HG03097 (cell line): ENCODE measurements around the gene GNB1L.

Source experiments
- ATAC-seq: cut with Tn5 transposase; IDR thresholded peaks from one replicate; pipeline ENCODE4 v1.9.1; 2021; ENCODE audit not compliant: unreplicated experiment, low FRiP score

GNB1L gene

GRCh38 chr22:19826619-19826950 lies 28.1 kb downstream of the GNB1L start:
- ATAC-seq, result no peak

DNA sequence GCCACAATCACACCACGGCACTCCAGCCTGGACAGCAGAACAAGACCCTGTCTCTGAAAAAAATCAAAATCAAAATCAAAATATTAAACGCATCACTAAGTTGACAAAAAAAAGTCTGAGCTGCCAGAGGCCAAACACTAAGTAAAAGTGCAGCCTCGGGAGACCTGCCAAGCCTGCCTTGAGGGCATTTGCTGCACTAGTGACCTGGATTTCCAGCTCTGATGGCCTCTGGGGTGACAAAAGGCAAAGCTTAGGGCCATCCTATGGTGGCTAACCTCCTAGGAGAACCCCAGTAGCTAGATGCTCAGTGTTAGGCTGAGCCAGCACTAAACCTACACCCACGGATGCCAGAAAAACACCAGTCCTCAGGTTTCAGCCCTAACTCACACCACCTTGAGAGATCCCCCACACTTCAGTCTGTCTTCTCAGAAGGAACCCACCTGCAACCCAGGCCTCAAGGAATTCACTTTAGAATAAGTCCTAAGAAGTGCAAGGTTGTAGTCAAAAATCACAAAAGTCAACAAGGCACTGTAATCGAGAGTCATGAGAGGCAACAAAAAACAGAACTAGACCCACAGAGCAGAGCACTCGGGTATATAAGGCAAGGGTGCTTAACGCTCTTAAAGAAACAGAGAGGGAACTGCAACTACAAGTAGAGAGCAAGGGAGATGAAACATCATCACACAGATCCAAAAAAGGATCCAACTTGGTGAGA lies 28.6 kb downstream of the GNB1L start:
- no peak for ATAC-seq

DNA sequence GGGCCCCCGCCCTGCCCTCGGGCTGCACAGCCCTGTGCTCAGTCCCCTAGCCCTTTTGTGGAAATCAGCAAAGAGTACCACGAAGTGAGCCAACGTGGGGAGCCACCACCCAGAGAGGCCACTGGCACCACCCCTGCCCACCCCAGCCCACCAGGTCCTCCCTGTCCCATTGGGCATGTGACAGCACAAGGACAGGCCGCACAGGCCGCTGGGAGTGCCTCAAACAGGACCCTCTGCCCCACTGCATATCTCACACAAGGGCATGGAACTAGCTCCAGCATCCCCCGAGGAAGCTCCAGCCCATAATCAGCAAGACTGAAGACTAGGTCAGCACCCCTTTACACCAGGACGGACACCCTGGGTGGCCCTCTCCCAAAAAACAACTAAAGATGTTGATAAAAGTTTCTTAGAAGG lies 29.7 kb downstream of the GNB1L start:
- ATAC-seq, result no peak

- ATAC-seq, result no peak
These were observed 30.3 kb downstream of the GNB1L start for GRCh38 chr22:19824212-19824925.

DNA sequence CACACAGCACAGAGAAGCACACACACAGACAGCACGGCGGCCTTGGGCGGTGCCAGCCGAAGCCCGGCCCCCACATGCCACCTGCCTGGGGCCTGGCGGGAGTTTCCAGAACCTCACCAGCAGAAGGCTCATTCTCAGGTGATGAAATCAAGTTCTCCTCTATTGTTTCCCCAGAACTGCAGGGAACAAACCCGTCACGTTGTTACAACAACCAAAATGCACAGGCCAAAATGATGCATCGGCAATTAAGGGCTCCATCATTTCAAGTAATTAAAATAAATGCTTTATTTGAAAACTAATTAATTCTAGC lies 30.8 kb downstream of the GNB1L start:
- no peak for ATAC-seq

GRCh38 chr22:19823191-19823901 lies 31.3 kb downstream of the GNB1L start:
- no peak for ATAC-seq

DNA sequence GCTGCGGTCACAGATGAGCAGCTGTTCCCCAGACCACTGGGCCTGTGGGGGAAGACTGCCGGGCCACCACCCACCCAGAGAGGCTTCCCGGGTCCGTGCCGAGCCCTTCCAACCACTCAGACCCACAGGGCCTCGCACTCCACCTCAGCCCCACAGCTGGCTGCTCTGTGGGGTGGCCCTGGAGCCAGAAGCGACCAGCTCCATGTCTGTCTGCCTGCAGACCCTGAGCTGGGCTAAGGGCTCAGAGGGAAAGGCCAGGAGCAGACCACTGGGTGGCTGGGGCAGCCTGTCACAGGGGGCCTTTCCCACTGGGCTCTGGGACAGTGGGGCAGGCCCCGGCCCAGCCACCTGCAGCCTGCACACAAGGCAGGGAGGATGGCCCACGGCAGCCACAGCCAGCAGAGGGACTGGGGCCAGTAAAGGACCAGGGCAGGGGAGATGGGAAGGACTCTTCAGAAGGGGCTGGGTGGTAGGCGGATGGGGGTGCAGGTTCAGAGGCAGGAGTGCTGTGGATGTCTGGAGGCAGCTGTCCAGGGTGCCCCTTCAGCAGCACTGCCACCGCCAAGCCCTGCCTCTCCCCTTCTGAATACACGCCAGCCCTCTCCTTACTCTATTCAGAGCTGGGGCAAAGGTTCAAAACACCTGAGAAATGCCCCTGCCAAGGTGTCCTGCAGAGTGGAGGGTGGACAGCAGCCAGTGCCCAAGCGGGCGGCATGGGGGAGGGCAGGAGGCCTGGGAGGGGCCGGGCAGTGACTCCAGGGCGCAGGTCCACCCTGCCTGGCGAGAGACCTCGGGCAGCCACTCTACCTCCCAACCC lies 32.2 kb downstream of the GNB1L start:
- ATAC-seq, result no peak

DNA sequence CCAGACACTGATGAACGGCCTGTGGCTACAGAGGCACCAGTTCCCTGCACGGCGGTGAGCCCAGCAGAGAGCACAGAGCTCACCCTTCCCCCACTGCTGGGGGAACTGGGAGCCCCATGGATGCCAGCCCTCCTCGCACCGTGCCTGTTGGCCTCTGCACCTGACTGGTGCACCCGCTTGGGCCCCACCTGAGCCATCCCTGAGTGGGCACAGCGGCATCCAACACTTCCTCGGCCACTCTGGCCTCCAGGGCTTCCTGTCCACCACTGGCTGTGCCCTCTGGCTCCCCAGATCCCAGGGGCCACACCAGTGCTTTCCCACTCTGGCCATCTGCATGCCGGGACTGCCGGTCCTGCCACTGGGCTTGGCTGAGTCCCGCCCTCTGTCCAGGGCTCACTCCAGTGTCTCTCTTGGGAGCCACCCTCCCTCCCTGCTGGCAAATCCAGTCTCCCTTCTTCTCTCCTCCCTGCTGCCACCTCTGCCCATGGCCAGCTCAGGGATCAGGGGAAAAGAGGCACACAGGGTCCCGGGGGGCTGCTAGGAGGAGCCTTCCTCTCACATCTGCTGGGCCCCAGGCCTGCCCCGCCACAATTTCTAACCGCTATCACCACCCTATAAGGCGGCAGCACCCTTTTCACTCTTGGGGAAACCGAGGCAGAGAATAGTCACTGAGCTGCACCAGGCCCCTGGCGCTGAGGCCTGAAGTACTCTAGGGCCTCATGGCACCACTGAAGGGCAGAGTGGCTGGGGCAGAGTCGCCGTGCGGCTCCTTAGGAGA lies 33.0 kb downstream of the GNB1L start:
- ATAC-seq, result no peak

GRCh38 chr22:19820880-19821522 lies 33.7 kb downstream of the GNB1L start:
- no peak for ATAC-seq

DNA sequence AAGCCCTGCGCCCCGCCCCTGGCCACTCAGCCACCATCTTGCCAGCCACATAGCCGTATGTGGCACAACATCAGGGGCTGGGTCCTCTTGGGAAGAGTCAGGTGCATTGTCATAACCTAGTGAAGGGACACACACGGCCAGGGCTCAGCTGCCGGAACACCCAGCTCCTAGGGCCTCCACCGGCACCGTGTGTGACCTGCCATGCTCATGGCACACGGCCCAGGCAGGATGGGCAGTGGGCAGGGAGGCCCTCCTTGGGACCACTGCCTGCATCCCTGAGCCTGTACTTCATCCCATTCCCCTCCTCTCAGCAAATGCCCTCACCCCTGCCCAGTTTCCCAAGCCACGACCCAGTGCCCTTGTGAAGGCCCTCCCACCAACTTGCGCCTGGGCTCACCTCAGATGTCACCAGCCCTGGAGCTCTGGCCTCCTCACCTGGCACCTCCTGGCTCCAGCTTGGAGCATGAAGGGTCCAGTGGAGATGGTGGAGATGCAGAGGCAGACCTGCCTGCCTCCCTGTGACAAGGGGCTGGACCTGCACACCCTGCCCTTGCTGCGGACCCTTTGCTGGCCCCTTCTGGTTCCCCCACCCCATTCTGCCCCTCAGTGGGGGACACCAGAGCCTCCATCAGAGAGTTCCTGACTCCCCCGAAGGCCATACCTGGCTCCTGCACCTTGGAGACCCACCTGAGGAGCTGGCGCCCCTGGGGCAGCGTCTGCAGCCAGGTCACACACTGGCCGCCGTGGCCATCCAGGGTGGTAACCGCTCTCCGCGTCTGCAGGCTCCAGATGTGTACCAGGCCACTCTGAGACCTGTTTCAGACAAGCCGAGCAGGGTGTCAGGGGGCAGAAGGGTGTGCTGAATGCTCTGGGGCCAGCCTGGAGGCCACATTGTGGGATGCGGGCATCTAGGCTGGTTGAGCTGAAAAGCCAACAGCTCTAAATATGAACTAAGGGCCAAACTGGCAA lies 34.5 kb downstream of the GNB1L start:
- ATAC-seq, result no peak

GRCh38 chr22:19819208-19819910 lies 35.3 kb downstream of the GNB1L start:
- no peak for ATAC-seq

DNA sequence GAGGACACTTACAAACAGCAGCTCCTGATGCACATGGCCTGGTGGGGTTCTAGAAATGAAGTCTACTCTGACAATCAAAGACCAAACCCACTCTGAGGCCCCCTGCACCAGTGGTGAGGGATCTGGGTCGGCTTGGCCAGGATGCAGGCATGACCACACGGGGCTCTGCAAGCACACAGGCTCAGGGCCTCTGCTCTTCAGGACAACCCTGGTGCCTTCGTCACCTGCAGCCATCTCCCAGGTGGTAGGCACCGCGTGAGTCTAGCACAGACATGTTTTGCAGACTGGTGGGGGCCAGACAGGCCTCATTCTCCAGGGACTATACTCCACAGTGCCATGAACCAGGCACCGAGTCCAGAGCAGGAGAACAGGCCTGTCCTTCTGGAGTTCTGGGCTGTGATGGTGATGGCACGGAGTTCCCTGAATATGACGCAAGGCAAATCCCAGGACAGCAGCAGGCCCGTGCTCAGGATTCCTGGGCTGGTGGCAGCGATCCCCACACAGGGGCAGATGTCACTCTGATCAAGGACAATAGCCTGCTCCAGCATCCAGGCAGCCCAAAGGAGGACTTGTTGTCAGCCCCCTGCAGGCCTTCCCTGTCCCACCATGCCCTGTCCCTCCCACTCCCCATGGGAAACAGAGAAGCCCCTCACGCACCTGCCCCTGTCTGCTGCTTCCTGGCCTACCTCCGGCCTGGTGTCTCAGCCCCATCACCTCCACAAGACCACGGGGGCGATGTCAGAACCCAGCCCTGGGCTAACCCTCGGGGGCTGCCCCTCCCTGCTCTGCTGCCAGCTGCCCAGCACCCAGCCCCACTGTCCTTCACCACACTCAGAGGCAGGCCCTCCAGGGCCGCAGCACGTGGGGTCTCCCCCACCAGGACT lies 36.1 kb downstream of the GNB1L start:
- ATAC-seq, result no peak

DNA sequence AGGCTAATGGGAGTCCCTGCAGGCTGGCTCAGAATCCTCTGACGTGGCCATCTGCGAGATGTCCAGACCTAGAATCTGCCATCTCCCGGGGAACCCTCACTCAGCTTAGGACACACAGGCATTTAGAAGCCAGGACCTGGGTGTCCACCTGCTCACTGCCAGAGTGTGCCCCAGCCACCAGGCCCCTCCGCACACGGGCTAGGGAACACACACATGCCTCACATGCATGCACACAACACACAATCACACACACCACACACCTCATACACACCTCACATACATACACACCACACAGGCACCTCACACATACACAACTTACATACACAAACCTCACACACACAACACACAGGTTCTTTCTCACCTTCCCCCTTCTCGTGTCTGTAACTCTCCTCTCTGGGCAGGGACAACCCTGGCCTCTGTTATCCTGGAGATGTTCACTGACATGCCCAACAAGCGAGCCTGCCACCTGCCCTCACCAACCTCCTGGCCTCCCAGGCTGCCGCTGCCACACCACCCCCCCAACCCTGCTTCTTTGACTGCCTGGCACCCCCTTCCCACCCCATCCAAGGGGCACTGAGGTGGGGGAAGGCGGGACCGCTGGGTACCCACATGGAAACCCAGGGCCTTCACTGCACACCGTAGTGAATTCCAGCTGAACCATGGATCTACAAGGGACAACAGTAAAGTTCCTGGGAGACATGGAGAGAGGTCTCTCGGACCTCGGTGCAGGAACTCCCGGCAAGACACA lies 38.1 kb downstream of the GNB1L start:
- ATAC-seq, result no peak

GRCh38 chr22:19815823-19816290 lies 38.8 kb downstream of the GNB1L start:
- ATAC-seq, result no peak

DNA sequence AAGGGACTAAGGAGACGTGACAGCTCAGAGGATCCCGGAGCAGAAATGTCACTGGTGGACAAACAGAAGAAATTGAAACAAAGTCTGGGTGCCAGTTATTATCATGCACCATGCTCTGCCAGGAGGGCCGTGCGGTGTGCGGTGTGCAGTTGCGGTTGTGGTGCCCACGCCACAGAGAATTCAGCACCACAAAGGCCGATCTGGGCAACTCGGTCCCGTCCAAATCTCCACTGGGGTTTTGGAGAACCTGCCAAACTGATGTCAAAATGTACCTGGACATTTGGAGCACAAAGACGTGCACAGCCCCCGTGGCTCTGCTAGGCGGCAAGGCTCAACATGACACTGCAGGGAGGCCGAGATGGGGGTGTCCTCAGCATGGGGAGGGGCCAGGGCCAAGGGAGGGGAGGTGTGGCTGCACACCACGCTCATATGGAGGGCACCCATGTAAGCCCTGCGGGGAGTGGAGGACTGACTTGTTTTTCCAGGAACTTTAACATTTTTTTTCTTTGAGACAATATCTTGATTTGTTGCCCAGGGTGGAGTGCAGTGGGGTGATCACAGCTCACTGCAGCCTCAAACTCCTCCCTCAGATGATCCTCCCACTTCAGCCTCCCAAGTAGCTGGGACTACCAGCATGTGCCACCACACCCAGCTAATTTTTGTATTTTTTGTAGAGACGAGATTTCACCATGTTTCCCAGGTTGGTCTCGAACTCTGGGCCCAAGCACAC lies 39.4 kb downstream of the GNB1L start:
- ATAC-seq, result no peak

DNA sequence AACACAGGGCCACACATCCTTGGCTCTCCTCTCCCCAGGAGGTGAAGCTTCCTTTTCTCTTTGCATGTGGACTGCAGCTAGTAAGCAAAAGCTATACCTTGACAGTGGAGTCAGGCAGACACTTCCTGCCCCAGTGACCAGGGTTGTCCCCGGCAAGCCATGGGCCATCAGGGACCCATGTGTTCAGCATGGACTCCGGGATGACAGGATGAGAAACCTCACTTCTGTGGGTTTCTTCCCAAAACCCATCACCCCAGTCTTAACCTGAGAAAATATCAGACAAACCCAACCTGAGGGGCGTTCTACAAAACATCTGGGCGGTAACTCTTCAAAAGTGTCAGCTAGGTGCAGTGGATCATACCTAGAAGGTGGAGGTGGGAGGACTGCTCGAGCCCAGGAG lies 40.2 kb downstream of the GNB1L start:
- ATAC-seq, result no peak
